Activated CD4-positive, alpha-beta T cell treated with anti-CD3 and anti-CD28 coated beads for 1 hour (primary cell): ENCODE results near the gene HAUS8.
A peak's percentile ranks its signal among the peaks of the same experiment; 100 is the strongest.
"Not testable (repeated sequence)": the region's sequence is repeated elsewhere in the genome, so short reads cannot be mapped to it uniquely, and the experiment has no call there.

Experiments used
- DNase-seq: peaks from one replicate; pipeline ENCODE4 v3.0.0-alpha.2; 2020

HAUS8 gene

DNA sequence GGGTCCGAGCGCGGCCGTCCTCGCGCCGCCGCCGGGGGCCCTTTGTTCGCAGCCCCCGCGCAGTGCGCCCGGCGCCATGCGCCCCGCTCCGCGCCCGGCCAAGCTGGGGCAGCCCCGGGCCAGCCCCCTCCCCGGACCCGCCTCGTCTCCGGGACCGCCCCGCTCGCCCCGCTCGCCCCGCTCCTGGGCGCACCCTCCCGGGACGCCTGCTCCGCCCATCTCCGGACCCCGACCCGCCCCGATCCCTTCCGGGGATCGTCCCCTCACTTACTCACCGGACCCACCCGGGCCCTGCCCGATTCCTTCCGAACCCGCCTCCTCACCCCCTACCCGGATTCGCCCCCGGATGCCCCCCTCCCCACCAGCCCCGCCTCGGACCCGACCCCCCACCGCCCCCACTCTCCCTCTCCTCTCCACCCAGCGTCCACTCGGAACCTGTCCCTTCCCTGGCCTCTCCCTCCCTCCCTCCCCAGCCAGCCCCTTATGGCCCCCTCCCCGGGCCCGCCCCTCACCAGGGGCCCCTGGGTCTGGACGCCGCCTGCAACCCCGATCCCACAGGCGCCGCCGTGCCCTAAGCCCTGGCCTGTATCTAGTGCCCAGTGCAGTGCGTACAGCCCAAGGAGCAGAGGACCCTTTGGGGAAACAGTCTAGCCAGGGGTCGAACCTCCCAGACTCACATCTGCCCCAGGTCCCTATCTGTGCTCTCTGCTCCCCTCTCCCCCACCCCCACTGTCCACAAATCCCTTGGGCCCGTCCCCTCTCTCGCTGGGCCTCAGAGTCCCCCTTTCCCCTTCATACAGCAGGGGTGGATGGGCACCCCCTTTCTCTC lies 48.3 kb downstream of the HAUS8 start, which contains the start of gene CPAMD8:
TSS of gene CPAMD8 (minus strand) at position 105 of the 829 bp plus-strand sequence. CDS start 168 bp downstream, outside the sequence.
- DNase-seq: no peak

DNA sequence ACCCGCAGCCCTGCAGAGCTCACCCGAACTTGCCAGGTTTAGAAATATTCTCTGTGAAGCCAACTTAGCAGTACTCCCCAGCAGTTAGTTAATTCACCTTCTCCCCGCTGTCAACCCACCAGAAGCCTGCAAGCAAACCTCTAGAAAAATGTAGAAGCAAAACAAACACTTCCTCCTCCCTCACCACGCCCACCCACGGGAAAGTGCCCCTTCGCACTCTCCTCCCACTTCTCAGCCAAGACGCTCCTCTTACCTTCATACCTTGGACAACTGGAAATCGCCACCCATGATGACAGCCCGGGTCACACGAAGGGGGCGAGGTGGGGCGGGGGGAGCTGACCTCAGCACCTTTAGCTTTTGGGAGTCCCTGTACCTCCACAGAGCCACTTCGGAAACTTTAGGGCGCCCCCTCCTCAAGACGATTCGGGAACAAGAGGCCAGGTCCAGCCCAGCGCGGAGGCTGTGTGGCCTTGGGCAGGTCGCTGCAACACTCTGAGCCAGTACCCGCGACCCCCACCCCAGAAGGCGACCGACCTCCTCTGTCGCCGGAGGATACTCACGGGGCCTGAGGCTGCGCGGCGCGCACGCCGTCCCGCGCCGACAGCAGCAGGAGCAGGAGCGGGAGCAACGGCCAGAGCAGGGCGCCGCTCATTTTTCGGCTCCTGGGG lies 49.1 kb downstream of the HAUS8 start:
- DNase-seq: no peak

DNA sequence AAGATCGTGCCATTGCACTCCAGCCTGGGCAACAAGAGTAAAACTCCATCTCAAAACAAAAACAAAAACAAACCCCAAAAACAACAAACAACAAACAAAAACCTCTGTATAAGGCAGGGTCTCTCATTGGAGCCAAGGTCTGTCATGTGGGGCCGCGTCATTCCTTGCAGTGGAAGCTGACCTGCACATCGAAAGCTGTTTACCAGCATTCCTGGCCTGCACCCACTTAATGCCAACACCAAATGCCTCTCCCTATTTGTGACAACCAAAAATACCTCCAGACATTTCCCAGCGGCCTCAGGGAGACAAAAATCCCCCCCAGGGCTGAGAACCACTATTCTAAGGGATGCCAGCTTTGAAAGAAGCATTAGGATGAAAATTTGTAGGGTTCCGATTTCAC lies 49.9 kb downstream of the HAUS8 start:
- DNase-seq: no peak

DNA sequence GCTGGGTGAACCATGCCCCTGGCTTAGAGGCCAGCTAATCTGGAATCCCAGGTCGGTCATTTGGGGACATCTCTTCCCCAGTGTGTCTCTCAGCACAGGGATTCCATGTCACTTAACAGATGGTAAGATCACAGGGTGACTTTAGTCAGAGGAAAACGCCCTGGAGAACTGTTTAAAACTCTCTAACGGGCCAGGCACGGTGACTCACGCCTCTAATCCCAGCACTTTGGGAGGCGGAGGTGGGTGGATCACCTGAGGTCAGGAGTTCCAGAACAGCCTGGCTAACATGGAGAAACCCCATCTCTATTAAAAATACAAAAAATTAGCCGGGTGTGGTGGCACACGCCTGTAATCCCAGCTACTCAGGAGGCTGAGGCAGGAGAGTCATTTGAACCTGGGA lies 50.3 kb downstream of the HAUS8 start:
- not testable (repeated sequence) for DNase-seq

DNA sequence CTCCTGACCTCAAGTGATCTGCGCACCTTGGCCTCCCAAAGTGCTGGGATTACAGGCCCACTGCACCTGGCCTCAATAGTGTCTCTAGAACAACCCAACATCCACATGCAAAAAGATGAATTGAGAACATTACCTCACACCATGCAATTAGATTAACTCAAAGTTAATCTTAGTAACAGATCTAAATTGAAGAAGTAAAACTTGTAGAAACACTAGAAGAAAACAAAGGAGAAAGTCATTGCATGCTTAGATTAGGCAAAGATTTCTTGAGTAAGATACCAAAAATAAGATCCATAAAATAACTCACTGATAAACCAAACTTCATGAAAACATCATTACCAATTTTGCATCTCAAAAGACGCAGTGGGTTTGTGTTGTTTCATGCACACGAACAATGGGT lies 51.4 kb downstream of the HAUS8 start:
- DNase-seq: no peak

DNA sequence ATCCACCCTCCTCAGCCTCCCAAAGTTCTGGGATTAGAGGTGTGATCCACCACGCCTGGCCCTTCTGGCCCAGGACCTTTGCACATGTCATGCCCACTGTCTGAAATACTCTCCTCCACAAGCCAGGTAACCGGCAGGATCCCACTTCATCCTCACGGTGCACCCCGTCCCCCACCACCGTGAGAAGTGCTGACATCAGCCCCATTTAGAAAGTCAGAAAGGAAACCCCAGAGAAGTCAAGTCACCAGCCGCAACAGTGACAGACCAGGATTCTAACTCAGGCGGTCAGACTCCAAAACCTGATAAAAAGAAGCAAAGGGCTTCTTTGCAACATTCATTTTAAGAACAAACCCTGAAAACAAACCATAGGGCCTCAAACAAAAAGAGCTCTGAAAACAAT lies 52.5 kb downstream of the HAUS8 start:
- no peak for DNase-seq

DNA sequence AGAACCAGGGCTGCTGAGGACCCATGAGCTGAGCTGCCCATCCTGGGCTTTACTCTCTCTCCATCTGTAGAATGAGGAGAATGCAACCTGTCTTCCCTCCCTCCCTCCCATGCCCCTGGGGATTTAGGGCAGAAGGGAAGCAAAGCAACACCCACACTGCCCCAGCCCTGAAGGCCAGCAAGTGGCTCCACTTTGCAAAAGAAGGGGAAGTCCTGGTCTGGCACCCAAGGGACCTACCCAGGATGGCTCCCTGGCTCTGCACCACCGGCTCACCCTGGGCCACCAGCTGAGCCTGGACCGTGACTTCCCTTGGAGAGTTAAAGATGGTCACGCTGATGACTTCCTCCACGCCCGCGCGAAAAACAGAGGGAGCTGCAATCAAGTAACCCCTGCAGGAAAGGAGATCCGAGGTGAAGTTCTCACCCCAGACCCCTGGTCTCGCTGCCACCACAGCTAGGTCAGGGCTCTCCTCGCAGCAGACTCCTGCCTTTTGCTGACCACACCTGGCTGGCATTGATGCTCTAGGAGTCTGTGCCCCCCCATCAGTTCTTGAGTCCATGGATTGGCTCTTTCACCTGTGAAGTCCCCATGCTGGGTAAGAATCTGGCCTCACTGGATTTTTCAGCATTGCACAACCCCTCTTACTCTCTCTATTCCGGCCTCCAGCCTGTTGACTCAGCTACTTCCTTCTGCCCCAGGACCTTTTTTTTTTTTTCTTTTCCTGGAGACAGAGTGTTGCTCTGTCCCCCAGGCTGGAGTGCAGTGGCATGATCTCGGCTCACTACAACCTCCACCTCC lies 53.3 kb downstream of the HAUS8 start:
- no peak for DNase-seq

DNA sequence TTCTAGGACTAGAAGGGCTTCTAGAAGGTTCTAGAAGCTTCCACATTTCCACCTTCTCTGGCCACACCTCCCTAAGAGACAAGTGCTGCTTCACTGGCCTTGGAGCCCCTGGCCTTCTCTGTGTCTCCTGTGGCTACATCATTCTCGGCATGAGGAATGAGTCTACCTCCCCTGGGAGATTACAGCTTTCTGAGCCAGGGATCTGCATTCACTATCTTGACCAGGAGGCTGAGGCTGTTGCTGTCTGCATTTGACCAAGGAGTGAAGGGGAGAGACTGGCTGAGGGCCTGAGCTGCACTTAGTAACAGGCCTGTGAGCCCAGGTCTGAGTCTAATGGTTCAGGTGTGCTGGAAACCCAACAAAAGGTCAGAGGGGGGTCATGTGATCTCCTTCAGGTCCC lies 53.9 kb downstream of the HAUS8 start:
- no peak for DNase-seq

DNA sequence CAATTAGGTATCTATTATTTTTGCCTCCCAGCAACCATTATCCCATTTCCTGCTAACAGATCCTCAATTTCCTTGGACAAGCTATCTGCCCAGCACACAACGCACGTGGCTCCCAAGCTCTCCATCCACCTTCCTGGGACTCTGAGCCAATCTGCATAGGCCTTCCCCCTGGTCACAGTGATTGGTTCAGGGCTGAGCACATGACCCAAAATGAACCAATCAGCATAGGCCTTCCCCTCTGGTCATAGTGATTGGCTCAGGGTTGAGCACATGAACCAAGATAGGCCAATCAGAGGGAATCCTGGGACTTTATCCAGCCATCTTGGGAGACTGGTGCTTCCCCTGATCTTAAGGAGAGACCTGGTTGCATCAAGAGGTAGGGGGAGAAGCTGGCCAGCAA lies 54.4 kb downstream of the HAUS8 start:
- DNase-seq: no peak

DNA sequence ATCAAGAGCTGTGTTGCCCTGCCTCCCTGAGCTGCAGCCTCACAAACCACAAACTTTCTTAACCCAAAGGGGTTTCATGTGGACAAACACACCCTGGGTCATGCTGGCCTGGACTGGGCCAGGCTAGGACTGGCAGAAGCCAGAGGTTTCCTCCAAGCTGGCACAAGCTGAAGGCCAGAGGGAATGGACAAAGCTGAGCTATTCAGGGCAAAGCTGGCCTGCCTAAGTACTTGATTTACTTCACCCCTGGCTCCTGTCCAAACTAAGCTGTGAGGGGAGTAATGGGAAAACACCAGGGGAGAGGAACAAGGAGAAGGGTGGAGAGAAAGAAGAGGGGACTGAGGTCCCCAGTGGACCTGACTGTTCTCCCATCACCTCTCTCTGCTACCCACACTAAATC lies 54.9 kb downstream of the HAUS8 start:
- DNase-seq: no peak

DNA sequence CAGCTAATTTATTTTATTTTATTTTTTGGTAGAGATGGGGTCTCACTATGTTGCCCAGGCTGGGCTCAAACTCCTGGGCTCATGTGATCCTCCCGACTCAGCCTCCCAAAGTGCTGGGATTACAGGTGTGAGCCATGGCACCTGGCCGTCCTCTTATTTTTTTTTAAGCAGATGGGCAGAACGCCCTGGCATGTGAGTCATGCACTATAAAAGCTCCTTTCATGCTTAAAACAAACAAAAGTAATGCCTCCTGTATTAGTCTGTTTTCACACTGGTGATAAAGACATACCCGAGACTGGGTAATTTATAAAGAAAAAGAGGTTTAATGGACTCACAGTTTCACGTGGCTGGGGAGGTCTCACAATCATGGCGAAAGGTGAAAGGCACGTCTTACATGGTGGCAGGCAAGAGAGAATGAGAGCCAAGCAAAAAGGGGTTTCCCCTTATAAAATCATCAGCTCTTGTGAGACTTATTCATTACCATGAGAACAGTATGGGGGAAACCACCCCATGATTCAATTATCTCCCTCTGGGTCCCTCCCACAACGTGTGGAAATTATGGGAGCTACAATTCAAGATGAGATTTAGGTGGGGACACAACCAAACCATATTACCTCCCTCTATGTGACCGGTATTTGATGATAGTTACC lies 60.9 kb downstream of the HAUS8 start:
- DNase-seq: not testable (repeated sequence)

DNA sequence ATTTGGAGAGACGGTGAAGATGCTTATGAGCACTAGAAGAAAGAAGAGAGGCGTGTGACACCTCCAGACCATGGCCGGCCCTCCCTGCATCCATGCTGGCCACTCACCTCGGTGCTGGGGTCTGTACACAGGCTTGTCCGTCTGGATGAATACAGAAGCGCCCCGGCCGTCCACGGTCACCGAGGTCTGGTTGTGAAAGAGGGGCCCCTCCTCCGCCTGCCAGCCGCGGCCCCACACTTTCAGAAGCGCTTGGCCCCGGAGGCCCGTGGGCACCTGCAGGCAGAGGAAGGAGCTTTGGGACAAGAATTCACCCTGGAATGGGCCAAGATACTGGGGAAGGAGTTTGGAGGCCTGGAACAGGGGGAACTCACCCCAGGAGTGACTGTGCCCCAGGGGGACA lies 63.8 kb downstream of the HAUS8 start:
- DNase-seq: no peak

DNA sequence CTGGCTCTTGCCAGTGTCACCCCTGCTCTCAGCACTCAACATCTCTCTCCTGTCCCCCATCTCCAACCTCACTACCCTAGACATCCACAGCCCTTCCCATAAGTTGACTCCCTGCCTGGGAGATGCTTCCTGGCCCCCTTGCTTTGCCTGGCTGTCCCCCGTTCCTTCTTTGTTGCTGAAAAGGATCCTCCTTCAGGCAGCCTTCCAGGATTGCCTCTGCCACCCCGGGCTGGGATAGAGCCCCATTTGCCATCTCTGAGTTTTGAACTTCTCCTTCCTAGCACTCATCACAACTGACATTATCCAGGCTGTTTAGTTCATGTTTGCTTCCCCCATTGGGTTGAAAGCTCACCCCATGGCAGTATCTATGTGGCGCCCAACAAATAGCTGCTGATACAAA lies 68.7 kb downstream of the HAUS8 start:
- DNase-seq: no peak

DNA sequence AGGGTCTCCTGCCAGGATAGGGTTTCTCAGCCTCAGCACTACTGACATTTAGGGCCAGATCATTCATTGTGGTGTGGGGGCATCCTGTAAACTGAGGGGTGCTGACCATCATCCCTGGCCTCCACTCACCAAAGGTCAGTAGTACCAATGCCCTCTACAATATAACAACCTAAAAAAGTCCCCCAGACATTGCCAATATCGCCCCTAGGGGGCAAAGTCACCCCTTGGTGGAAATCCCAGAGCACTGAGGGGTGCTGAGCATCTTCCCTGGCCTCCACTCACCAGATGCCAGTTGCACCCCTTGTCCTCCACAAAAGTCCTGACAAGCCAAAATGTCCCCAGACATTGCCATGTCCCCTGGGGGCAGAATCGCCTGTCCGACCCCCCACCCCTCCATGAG lies 70.3 kb downstream of the HAUS8 start:
- DNase-seq: no peak

DNA sequence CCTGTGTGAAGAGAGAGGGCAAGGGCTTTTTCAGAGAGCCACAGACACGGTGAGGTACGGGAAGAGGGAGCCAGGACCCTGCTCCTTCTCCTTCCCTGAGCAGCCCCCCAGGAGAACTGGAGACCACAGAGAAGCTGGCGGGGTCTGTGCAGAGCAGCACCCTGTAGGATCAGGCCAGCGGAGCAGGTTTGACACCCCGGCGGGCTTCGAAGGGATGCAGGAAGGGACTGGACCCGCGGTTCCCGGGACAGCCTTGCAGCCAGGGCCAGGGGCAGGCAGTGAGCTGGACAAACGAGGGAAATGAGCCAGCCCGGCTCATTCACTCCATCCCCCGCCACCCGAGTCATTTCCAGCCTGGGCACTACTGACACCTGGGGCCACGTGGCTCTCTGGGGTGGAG lies 70.9 kb downstream of the HAUS8 start:
- no peak for DNase-seq

DNA sequence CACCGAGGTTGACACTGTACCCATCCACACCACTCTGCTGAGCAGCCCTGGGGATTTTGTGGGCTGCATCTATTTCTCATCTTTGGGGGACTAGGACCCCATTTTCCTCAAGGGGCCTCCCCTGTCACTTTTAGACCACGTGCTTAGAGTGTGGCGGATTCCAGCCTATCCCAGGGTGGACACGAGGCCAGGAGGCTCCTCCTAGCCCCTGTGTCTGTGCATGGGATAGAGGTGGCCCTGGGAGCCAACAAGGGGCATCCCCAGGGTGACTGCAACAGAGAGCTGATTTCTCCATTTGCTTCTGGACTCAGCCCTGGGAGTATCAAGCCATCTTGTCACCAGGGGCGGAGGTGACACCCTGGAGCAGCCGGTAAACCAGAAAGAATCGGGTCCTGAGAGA lies 72.8 kb downstream of the HAUS8 start:
- DNase-seq: no peak

DNA sequence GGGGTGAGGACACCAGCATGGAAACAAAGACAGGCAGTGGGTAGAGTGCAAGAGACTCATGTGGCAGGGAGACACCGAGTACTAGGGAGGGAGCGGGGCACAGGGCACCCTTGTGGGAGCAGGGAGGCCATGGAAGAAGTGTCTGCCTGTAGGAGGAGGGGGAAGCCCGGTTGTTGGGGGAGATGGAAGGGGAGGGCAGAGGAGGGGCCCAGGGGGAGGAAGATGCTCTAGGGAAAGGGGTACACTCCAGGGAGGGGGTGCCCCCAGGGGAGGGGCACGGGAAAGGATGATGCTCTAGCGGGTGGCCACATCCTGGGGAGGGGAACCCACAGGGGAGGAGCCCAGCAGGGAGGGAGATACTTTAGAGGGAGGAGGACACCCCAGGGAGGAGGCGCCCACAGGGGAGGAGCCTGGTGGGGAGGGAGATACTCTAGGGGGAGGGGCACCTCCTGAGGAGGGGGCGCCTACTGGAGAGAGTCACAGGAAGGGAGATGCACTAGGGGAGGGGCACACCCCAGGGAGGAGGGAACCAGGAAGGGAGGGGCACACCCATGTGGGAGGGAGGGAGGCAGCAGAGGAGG lies 73.6 kb downstream of the HAUS8 start:
- DNase-seq: peak; percentile 51
